ENCODE results near the gene OR2M5.

OR2M5 gene

GRCh38 chr1:248144513-248145198 is at the start of gene OR2M5:
TSS of gene OR2M5 (plus strand) at chr1:248145148. CDS start at chr1:248145148, 0 bp downstream.
- DNase-seq (ENCODE audit: low spot score): no peak

- DNase-seq (ENCODE audit: low spot score): no peak
Observed at GRCh38 chr1:248098529-248098928, 46.4 kb upstream of the OR2M5 start.

GRCh38 chr1:248102847-248103246 is 42.1 kb upstream of the OR2M5 start:
- no peak for DNase-seq (ENCODE audit: low spot score)

GRCh38 chr1:248111157-248111556 is 33.8 kb upstream of the OR2M5 start:
- no peak for DNase-seq (ENCODE audit: low spot score)

GRCh38 chr1:248114890-248115289 is 30.1 kb upstream of the OR2M5 start:
- no peak for DNase-seq (ENCODE audit: low spot score)

GRCh38 chr1:248127653-248128052 is 17.3 kb upstream of the OR2M5 start:
- no peak for DNase-seq (ENCODE audit: low spot score)

GRCh38 chr1:248136811-248137210 is 8.1 kb upstream of the OR2M5 start:
- no peak for DNase-seq (ENCODE audit: low spot score)

GRCh38 chr1:248140846-248141245 is 4.1 kb upstream of the OR2M5 start:
- no peak for DNase-seq (ENCODE audit: low spot score)

- DNase-seq (ENCODE audit: low spot score): no peak
Observed at GRCh38 chr1:248143311-248143710, 1.6 kb upstream of the OR2M5 start.

GRCh38 chr1:248152056-248152827 is 7.3 kb downstream of the OR2M5 start:
- no peak for DNase-seq (ENCODE audit: low spot score)

GRCh38 chr1:248155927-248156326 is 11.0 kb downstream of the OR2M5 start:
- DNase-seq (ENCODE audit: low spot score): no peak

- DNase-seq (ENCODE audit: low spot score): no peak
Observed at GRCh38 chr1:248158758-248159157, 13.8 kb downstream of the OR2M5 start.

GRCh38 chr1:248164031-248164430 is 19.1 kb downstream of the OR2M5 start:
- DNase-seq (ENCODE audit: low spot score): no peak

GRCh38 chr1:248165186-248165585 is 20.2 kb downstream of the OR2M5 start:
- DNase-seq (ENCODE audit: low spot score): no peak

- no peak for DNase-seq (ENCODE audit: low spot score)
Observed at GRCh38 chr1:248174521-248174920, 29.6 kb downstream of the OR2M5 start, which contains the start of gene OR2M2. TSS of gene OR2M2 (plus strand) at chr1:248174821. CDS start at chr1:248179986, 5,165 bp downstream.

- DNase-seq (ENCODE audit: low spot score): no peak
Observed at GRCh38 chr1:248183996-248184395, 39.0 kb downstream of the OR2M5 start.

GRCh38 chr1:248187363-248187762 is 42.4 kb downstream of the OR2M5 start:
- DNase-seq (ENCODE audit: low spot score): no peak

GRCh38 chr1:248189026-248189425 is 44.1 kb downstream of the OR2M5 start:
- no peak for DNase-seq (ENCODE audit: low spot score)

- DNase-seq (ENCODE audit: low spot score): no peak
Observed at GRCh38 chr1:248194117-248194516, 49.2 kb downstream of the OR2M5 start.

Data from kidney capillary endothelial cell (primary cell).